Aorta (tissue), 5 donors: ENCODE measurements around the gene SREBF2. TPM values are rescaled to one million over a fixed set of nuclear protein-coding genes. Genes with fewer than 3 reads are reported as not detected.

Source experiments
- ATAC-seq: fragments of 200-7000 bp; cut with Tn5 transposase; one replicate; pipeline ENCODE4 v1.9.1; 2022; ENCODE audit warnings: moderate library complexity; ENCODE audit not compliant: low FRiP score
- DNase-seq, 2 donors: peaks; one replicate each; pipeline ENCODE4 v3.0.0-alpha.2; 2020
- H3K27ac ChIP-seq, 2 donors: one replicate each; pipeline ENCODE4 v1.5.1; 2013; ENCODE audit warnings: low read length in 2 of 2, mild to moderate bottlenecking in 2 of 2, moderate library complexity in 2 of 2, control low read depth in 1 of 2, inconsistent platforms in 1 of 2, low read depth in 1 of 2
- H3K27me3 ChIP-seq, 2 donors: one replicate each; pipeline ENCODE4 v1.6.1; 2013; ENCODE audit warnings: control low read depth in 1 of 2, low read length in 1 of 2, mild to moderate bottlenecking in 1 of 2, moderate library complexity in 1 of 2; ENCODE audit not compliant: insufficient read depth in 2 of 2, control insufficient read depth in 1 of 2
- H3K36me3 ChIP-seq, 2 donors: one replicate each; pipeline ENCODE4 v1.6.1; 2013; ENCODE audit warnings: control low read depth in 1 of 2, low read length in 1 of 2, mild to moderate bottlenecking in 1 of 2; ENCODE audit not compliant: insufficient read depth in 2 of 2, control insufficient read depth in 1 of 2
- H3K4me1 ChIP-seq, 2 donors: one replicate each; pipeline ENCODE4 v1.6.1; 2013; ENCODE audit warnings: low read length in 2 of 2, control low read depth in 1 of 2, mild to moderate bottlenecking in 1 of 2, moderate library complexity in 1 of 2; ENCODE audit not compliant: insufficient read depth in 2 of 2, control insufficient read depth in 1 of 2
- H3K4me3 ChIP-seq, 2 donors: one replicate each; pipeline ENCODE4 v1.5.1; 2013; ENCODE audit warnings: low read length in 2 of 2, control low read depth in 1 of 2, mild to moderate bottlenecking in 1 of 2
- H3K9me3 ChIP-seq: one replicate; pipeline ENCODE4 v1.6.1; 2013; ENCODE audit warnings: mild to moderate bottlenecking, low read length; ENCODE audit not compliant: control insufficient read depth
- WGBS, 2 donors: extraction: QIAGEN DNeasy Blood & Tissue Kit; methylation state at CpG; one replicate each; pipeline ENCODE4 v1.1.7; 2013; 5-methylcytosine and 5-hydroxymethylcytosine counted together
- intact Hi-C, 2 donors: fragments of 100-400 bp; cut with DNase I; formaldehyde crosslinking; loops; one replicate each; pipeline versions ENCODE4 v1.14.2 to v1.15.0; 2022
- polyA plus RNA-seq, 2 donors: library from polyadenylated mRNA; stranded (reverse); fragments of 200-250 nt; gene quantifications; one replicate each; pipeline ENCODE4 v1.2.3, GENCODE V29; 2013
- total RNA-seq, 2 donors: library from RNA; stranded (reverse); fragmentation: NEBNext Ultra II Directional; extraction: Animal tissue kit (Norgen Biotek cat#: 25700); gene quantifications; one replicate each; pipeline ENCODE4 v1.2.1, GENCODE V29; 2021
- donor health status: healthy with polysubstance abuse.
- donor health status: Bipolar disorder and iron deficiency.
- donor health status: DM: no; HTN: no; CAD: no.
- donor health status: DM: no; HTN: no; CAD: no.
- donor health status: DM: yes; HTN: yes; CAD: no.

Gene SREBF2
- total and polyA plus RNA-seq, 4 donors, result 11.0 to 86.3 (median 43.7) TPM

DNA sequence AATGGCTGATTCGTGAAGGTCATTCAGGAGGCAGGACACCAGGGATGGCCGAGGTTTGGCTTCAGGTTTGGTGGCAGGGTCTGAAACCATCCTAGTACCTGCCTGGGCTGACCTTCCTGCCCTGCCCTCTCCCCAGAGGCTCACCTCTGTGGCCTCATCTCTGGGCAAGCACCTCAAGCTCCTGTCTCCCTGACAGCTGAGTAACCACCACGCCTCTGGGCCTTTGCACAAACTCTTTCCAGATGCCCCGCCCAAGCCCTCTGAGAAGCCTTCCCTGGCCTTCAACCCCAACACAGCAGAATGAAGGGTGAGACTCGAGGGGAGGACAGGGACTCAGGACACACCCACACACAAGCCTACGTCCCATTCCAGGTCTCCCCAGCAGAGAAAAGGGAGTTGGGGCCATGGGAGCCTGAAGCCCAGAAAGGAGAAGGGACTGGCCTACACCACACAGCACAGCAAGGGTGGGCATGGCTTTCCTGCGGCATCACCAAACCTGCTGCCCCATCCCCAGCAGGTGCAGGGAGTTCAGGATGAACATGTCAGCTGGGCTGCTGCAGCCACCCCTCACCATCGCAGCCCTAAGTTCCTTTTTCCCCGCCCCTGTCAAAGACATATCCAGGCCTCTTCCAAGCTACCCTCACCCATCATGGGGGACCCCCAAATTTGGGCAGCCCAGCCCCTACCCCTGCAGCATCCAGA lies 79.6 kb downstream of the SREBF2 start:
- intact Hi-C loops, result no loop called here
- no peaks in the 10 kb centered on the region for H3K9me3 ChIP-seq
- no peaks in the 10 kb centered on the region for H3K36me3 ChIP-seq
- no peak for ATAC-seq
- H3K4me3 ChIP-seq, result no peak overlapping the region
- no peak for DNase-seq
- no peaks in the 10 kb centered on the region for H3K4me1 ChIP-seq
- H3K27ac ChIP-seq, result no peak overlapping the region
- H3K27me3 ChIP-seq, result peaks cover 0 to 1% of the 10 kb centered on the region in 2 donors
- WGBS, 2 donors, result 90 to 95% methylated on average over 9 of the region's 9 CpGs

DNA sequence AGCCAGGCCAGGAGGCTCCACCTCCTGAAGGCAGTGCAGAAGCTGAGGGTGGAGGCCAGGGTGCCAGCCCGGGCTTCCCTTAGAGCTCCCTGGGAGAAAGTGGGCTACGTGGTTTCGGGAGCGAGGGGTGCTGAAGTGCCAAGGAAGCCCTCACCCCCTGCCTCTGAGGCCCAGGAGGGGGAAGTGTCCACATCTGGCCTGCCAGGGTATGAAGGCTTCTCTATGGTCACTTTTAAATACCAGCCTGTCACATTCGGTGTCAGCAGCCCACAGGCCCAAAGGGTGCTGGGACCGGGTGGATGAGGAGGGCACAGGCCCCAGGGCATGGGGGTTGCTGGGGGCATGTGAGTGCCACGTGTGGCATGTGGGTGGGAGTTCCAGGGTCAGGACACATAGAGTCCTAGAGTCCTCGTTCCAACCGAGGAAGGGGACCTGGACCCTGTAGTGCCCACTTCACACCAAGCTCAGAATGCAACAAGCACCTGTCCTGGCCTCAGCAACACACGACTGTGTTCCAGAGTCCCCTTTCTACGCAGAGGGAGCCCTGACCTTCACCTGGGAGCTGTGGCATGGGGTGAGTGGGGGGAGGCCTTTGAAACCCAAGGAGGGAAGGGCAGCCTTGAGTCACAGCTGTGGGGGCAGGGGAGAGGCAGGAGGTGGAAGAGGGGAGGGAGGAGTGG lies 80.3 kb downstream of the SREBF2 start:
- Histone ChIP-seq H3K27me3 (peaks cover 0 to 1% of the 10 kb centered on the region in 2 donors), H3K27ac (no peak overlapping the region), H3K36me3 (no peaks in the 10 kb centered on the region), H3K4me1 (no peaks in the 10 kb centered on the region), H3K4me3 (no peak overlapping the region), H3K9me3 (no peaks in the 10 kb centered on the region)
- intact Hi-C loops, result no loop called here
- DNase-seq (no peak), ATAC-seq (no peak)
- WGBS, 2 donors, result 86 to 88% methylated on average over 11 of the region's 11 CpGs

DNA sequence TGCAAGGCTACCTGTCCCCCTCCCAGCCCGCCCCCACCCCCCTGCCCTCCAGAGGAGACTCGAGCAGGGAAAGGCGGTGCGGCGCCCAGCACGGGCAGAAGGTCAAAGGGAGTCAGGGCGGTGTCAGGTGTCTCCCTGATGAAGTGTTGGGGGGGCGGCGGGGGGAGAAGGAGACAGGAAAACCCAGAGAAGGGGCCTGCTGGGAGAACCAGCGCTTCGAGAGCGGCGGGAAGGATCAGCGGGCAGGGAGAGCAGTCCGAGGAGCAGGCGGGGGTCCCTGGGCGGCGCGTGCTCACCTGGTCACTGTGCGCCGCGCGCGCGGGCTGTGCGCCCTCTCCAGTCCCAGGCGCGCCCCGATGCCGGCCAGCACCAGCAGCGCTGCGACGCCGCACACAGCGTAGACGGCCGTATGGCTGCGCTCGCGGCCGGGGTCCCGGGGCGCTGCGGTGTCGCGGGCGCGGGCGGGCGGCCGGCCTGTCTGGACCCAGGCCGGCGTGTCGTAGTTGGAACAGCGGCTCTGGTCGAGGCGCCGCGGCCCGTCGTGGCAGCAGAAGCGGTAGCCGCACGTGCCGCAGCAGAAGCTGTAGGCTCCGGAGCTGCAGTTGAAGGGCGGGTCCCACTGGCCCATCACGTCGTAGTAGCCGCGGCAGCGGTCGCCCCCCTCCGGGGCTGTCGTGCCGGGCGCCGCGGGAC lies 81.1 kb downstream of the SREBF2 start:
- Histone ChIP-seq H3K27ac (no peak overlapping the region), H3K4me3 (no peak overlapping the region), H3K9me3 (no peaks in the 10 kb centered on the region), H3K27me3 (peaks cover 0 to 1% of the 10 kb centered on the region in 2 donors), H3K4me1 (no peaks in the 10 kb centered on the region), H3K36me3 (no peaks in the 10 kb centered on the region)
- DNase-seq (no peak), ATAC-seq (no peak)
- intact Hi-C loops, result no loop called here
- 4% methylated on average over 57 to 79 of the region's 79 CpGs for WGBS, 2 donors

DNA sequence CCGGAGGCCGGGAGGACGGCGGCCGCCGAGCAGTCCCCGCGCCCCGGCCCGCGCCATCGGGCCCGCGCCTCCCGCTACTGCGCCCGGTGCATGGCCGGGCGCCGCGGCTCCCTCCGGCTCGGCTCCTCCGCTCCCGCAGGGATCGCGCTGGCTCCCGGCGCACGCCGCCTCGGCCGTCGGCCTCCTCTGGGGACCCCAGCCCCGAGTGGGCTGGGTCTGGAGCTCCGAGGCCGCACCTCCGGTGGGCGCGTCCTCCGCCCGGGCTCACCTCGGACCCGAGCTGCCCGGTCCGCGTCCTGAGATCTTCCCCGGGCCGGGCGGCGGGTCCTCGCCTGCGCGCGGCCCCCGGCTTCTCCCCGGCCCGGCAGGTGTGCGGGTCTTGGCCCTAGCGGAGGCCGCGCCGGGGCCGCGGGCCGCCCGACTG lies 81.7 kb downstream of the SREBF2 start:
- 1% methylated on average over 31 to 67 of the region's 67 CpGs for WGBS, 2 donors
- no peak for ATAC-seq
- peaks cover 0 to 1% of the 10 kb centered on the region in 2 donors for H3K27me3 ChIP-seq
- no peaks in the 10 kb centered on the region for H3K9me3 ChIP-seq
- no peak overlapping the region for H3K27ac ChIP-seq
- H3K36me3 ChIP-seq, result no peaks in the 10 kb centered on the region
- intact Hi-C loops, result no loop called here
- DNase-seq, result no peak
- H3K4me3 ChIP-seq, result peak overlapping the region in 1 of 2 donors; percentile 9
- H3K4me1 ChIP-seq, result no peaks in the 10 kb centered on the region

DNA sequence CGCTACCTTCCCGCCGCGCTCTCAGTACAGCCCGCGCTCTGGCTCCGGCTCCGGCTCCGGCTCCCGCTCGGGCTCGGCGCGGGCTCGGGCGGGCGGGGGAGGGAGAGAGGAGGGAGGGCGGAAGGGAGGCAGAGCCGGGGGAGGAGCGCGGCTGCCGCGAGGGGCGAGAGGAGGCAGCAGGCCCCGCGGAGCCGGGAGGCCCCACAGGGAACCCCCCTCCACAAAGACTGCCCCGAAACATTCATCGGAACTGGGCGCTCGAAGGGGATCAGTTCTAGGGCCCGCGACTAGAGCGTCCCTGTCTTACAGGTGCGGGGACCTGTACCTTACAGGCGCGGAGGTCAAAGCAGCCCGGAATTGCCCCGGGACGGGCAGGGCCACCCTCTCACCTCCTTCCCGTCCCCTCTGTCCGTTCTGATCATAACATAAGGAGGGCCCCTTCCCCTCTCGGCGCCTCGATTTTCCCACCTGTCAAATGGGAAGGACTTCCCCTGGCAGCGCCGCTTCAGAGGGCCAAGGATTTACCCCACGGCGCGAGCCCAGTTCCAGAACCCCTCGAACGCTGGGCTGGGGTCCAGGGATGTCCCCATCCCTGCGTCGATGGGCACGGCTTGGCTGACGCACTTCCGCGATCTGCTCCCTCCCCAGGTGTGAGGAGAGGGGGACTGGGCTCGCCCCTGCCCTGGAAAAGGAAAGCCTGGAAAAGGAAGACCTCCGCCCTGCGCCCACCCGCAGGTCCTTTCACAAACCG lies 82.3 kb downstream of the SREBF2 start, which contains the start of gene SHISA8:
Gene SHISA8, minus strand, starts transcription at position 40 of the 751 bp plus-strand sequence. CDS start 407 bp downstream, outside the sequence.
- Histone ChIP-seq H3K27me3 (peaks cover 0 to 1% of the 10 kb centered on the region in 2 donors), H3K4me1 (no peaks in the 10 kb centered on the region), H3K9me3 (no peaks in the 10 kb centered on the region), H3K27ac (no peak within 1 kb of the TSS), H3K36me3 (no peaks in the 10 kb centered on the region), H3K4me3 (peak within 1 kb of the TSS in 1 of 2 donors; percentile 9)
- WGBS, 2 donors, result 6 to 9% methylated on average over 52 to 63 of the region's 63 CpGs
- intact Hi-C loops, result no loop called here
- ATAC-seq, result no peak
- DNase-seq, result peak in 1 of 2 donors; percentile 87

DNA sequence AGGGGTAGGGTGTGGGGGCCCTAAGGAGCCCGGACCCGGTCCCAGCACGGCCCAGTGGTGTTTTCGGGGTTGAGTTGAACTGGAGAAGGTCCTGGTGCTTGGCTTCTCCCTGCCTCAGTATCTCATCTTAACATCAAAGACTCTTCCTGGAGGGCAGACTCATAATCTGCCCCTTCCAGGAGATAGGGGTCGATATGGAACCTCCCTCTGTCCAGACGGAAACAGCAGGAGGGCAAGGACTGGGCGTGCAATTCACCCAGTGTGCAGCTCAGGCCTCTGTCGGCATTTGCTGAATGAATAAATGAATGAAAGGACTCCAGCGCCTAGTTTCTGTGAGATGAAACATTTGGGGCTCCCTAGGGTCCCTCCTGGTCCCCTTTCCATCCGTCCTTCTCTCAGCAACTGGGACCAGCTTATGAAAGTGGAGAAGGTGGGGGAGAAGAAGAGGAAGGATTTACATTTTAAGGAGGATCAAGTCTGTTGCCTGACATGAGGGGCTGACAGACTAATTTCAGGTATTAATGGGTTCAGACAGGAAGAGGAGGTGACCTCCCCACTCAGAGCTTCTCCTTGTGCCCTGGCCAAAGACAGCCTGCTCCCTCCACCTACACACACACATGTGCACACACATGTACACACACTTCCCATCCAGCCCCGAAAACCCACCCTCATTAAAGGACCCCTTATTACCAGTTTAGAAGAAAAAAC lies 83.0 kb downstream of the SREBF2 start:
- H3K27ac ChIP-seq, result no peak overlapping the region
- H3K36me3 ChIP-seq, result no peaks in the 10 kb centered on the region
- no peaks in the 10 kb centered on the region for H3K9me3 ChIP-seq
- WGBS, 2 donors, result 65 to 66% methylated on average over 11 of the region's 11 CpGs
- intact Hi-C loops, result no loop called here
- no peaks in the 10 kb centered on the region for H3K4me1 ChIP-seq
- DNase-seq (no peak), ATAC-seq (no peak)
- H3K4me3 ChIP-seq, result no peak overlapping the region
- H3K27me3 ChIP-seq, result peaks cover 0 to 1% of the 10 kb centered on the region in 2 donors

DNA sequence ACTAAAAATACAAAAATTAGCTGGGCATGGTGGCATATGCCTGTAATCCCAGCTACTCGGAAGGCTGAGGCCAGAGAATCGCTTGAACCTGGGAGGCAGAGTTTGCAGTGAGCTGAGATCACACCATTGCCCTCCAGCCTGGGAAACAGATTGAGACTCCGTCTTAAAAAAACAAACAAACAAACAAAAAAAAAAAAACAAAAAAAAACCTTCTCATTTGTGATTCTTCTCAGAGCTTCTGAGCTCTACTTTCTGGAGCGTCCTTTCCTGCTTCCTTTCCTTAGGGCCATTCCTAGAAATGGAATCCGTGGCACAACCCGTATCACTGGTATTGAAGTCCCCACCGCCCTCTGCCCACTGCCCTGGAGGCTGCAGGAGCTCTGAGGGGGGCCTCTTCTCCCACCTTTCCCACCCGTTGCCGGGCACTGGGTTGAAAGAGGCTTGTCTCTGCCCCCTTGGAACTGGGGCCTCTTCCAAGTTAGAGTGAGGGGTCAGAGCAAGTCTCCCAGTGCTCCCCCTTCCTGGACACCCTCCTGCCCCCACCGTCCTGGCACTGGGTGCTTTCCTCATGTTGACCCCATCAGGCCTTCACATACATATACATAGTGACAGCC lies 83.9 kb downstream of the SREBF2 start:
- no peaks in the 10 kb centered on the region for H3K9me3 ChIP-seq
- no peaks in the 10 kb centered on the region for H3K36me3 ChIP-seq
- WGBS, 2 donors, result 69% methylated on average over 10 of the region's 10 CpGs
- peaks cover 0 to 1% of the 10 kb centered on the region in 2 donors for H3K27me3 ChIP-seq
- H3K27ac ChIP-seq, result no peak overlapping the region
- DNase-seq (no peak), ATAC-seq (no peak)
- no peak overlapping the region for H3K4me3 ChIP-seq
- intact Hi-C loops, result no loop called here
- H3K4me1 ChIP-seq, result no peaks in the 10 kb centered on the region
